ENCODE results near the gene COBL.

DNA sequence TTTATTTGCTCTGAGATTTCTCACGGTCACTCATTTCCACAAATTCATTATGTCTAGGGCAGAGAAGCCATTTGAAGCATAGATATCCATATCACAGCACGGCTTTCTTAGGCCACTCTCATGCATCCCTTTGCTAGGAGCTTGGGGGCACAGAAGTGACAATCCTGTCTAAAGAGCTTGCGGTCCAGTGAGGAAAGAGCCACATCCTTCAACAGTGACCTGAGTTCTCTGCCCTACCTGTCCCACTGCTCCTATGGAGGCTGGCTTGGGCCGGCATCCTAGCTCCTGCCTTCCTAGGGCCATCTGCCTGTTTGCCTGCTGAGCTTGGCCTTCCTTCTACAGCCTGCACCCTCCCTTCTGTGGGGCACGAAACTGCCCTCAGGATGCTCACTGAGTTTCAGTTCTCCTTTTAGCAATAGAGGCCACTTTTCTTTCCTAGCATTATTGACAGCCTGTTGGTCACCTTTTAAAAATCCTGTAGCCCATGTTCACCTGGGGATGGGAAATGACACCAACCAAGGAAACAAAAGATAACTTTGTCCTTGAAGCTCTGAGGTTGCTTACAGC lies 321.8 kb downstream of the COBL start:
- TF ChIP-seq CTCF (IDR thresholded peaks at IDR 0.05) (no peak), POLR2A (IDR thresholded peaks at IDR 0.05) (no peak), POLR2AphosphoS5 (IDR thresholded peaks at IDR 0.05) (no peak)
